ENCODE data around the gene POLR1G. TPM values are rescaled to one million over a fixed set of nuclear protein-coding genes. Genes with fewer than 3 reads are reported as not detected.

POLR1G gene
- total RNA-seq, 5 donors from 2014 or later (not counting 1 experiment from before 2014, with no cell fraction given), result 0.82 to 6.2 (median 5.0) TPM

DNA sequence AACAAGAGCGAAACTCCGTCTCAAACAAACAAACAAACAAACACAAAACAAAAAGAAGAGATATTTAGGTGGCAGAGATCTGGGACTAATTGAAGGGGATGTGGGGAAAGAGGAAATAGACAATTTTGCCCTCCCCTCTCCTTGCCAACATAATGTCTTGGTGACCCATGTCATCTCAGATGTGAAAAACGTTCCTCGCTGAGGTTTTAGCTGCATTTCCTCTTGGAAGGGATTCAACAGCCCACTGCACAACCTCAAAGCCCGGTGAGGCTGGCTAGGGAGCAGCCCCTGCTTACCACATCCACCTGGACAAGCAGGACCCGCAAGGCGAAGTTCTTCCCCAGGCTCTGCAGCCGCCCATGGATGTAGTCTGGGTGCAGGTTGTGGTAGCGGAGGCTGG, 12.4 kb downstream of the POLR1G start:
- WGBS (ENCODE audit: insufficient coverage), result no CpG with 5 or more reads among the region's 9 CpGs
- no peaks in the 10 kb centered on the region for H3K27me3 Mint-ChIP-seq
- H3K4me1 Mint-ChIP-seq, result peaks cover 21 to 42% (median 32%) of the 10 kb centered on the region in 3 donors
- no peak overlapping the region for H3K27ac ChIP-seq (ENCODE audit: low read length)
- peaks cover 18 to 44% of the 10 kb centered on the region in 2 donors for H3K36me3 ChIP-seq (ENCODE audit: control insufficient read depth in 2 of 2, extremely low read depth in 1 of 2, insufficient read depth in 1 of 2, low read length in 1 of 2)
- no peak overlapping the region for H3K27ac Mint-ChIP-seq
- no peaks in the 10 kb centered on the region for H3K9me3 ChIP-seq
- CTCF ChIA-PET, result no interaction called here
- DNase-seq, result no peak
- H3K4me3 ChIP-seq (ENCODE audit: control insufficient read depth in 1 of 2, extremely low read depth in 1 of 2, low read length in 1 of 2), result no peak overlapping the region
- no peaks in the 10 kb centered on the region for H3K9me3 Mint-ChIP-seq
- H3K36me3 Mint-ChIP-seq, result peaks cover 27% of the 10 kb centered on the region
- no peak for ATAC-seq (replicated peaks in 1 of 4)
- POLR2A ChIA-PET, result no interaction called here
- peaks cover 17 to 42% of the 10 kb centered on the region in 2 experiments for H3K4me1 ChIP-seq (ENCODE audit: control insufficient read depth in 1 of 2, extremely low read depth in 1 of 2, insufficient read depth in 2 of 2, low read length in 2 of 2)
- no peak overlapping the region for H3K4me3 Mint-ChIP-seq
- H3K27me3 ChIP-seq (replicated peaks in 1 of 2; ENCODE audit: control insufficient read depth in 2 of 2, extremely low read depth in 1 of 2, insufficient read depth in 2 of 2, low read length in 1 of 2), result no peaks in the 10 kb centered on the region

DNA sequence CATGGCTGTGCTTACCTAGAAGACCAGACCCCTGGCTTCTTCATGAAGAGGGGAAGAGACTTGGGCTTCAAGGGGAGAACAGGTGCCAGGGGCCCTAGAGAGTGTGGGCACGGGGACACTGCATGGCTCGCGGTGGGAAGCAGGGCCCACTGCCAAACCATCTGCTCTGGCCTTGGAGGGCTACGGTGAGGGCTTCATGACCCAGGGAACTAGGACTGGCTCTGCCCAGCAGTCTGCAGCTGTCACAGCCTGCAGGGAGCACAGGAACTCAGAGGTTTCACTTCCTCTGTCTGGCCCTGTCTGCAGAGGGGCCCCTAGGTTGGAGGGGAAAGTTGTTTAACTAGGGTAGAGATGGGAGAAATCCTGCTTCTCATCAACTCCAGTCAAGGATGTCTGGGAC, 13.0 kb downstream of the POLR1G start:
- no peak overlapping the region for H3K4me3 ChIP-seq (ENCODE audit: control insufficient read depth in 1 of 2, extremely low read depth in 1 of 2, low read length in 1 of 2)
- POLR2A ChIA-PET, result no interaction called here
- no peaks in the 10 kb centered on the region for H3K27me3 ChIP-seq (replicated peaks in 1 of 2; ENCODE audit: control insufficient read depth in 2 of 2, extremely low read depth in 1 of 2, insufficient read depth in 2 of 2, low read length in 1 of 2)
- peak overlapping the region; percentile 23 to 77 for H3K27ac Mint-ChIP-seq
- peaks cover 18 to 39% of the 10 kb centered on the region in 2 donors for H3K36me3 ChIP-seq (ENCODE audit: control insufficient read depth in 2 of 2, extremely low read depth in 1 of 2, insufficient read depth in 1 of 2, low read length in 1 of 2)
- H3K9me3 Mint-ChIP-seq, result no peaks in the 10 kb centered on the region
- 15% methylated on average over 4 of the region's 4 CpGs for WGBS (ENCODE audit: insufficient coverage)
- H3K4me1 Mint-ChIP-seq, result peaks cover 26 to 48% (median 38%) of the 10 kb centered on the region in 3 donors
- H3K36me3 Mint-ChIP-seq, result peaks cover 23% of the 10 kb centered on the region
- DNase-seq (peak in 1 of 35 experiments; percentile 47), ATAC-seq (replicated peaks in 1 of 4) (no peak)
- CTCF ChIA-PET, result no interaction called here
- H3K27me3 Mint-ChIP-seq, result no peaks in the 10 kb centered on the region
- peak overlapping the region in 1 of 3 donors; percentile 15 for H3K4me3 Mint-ChIP-seq
- H3K4me1 ChIP-seq (ENCODE audit: control insufficient read depth in 1 of 2, extremely low read depth in 1 of 2, insufficient read depth in 2 of 2, low read length in 2 of 2), result peaks cover 17 to 48% of the 10 kb centered on the region in 2 experiments
- no peak overlapping the region for H3K27ac ChIP-seq (ENCODE audit: low read length)
- H3K9me3 ChIP-seq, result no peaks in the 10 kb centered on the region

GRCh38 chr19:45419895-45420294, 13.5 kb downstream of the POLR1G start:
- H3K4me1 Mint-ChIP-seq, result peaks cover 29 to 51% (median 41%) of the 10 kb centered on the region in 3 donors

GRCh38 chr19:45420356-45420755, 13.9 kb downstream of the POLR1G start:
- H3K27ac Mint-ChIP-seq, result peak overlapping the region in 1 of 2 donors; percentile 46
- Histone ChIP-seq H3K4me3 (ENCODE audit: control insufficient read depth in 1 of 2, extremely low read depth in 1 of 2, low read length in 1 of 2) (no peak overlapping the region), H3K27ac (ENCODE audit: low read length) (no peak overlapping the region), H3K27me3 (replicated peaks in 1 of 2; ENCODE audit: control insufficient read depth in 2 of 2, extremely low read depth in 1 of 2, insufficient read depth in 2 of 2, low read length in 1 of 2) (no peaks in the 10 kb centered on the region), H3K36me3 (ENCODE audit: control insufficient read depth in 2 of 2, extremely low read depth in 1 of 2, insufficient read depth in 1 of 2, low read length in 1 of 2) (peaks cover 18 to 33% of the 10 kb centered on the region in 2 donors), H3K4me1 (ENCODE audit: control insufficient read depth in 1 of 2, extremely low read depth in 1 of 2, insufficient read depth in 2 of 2, low read length in 2 of 2) (peaks cover 17 to 50% of the 10 kb centered on the region in 2 experiments), H3K9me3 (no peaks in the 10 kb centered on the region)
- no peak for DNase-seq
- no peak for ATAC-seq (replicated peaks in 1 of 4)
- peak overlapping the region in 1 of 3 donors; percentile 45 for H3K4me3 Mint-ChIP-seq
- no peaks in the 10 kb centered on the region for H3K9me3 Mint-ChIP-seq
- WGBS (ENCODE audit: insufficient coverage), result 90% methylated on average over 8 of the region's 10 CpGs
- H3K36me3 Mint-ChIP-seq, result peaks cover 19% of the 10 kb centered on the region
- ChIA-PET CTCF (interaction anchor here in 1 of 2 donors (1.4 kb wide), 1 partner anchor 58 kb away, joined by 4 read pairs; no protein-coding TSS in a partner anchor), POLR2A (interaction anchor here in 1 of 2 donors (0.6 kb wide), 1 partner anchor 343 kb away, joined by 3 read pairs; no protein-coding TSS in a partner anchor)
- peaks cover 29 to 51% (median 41%) of the 10 kb centered on the region in 3 donors for H3K4me1 Mint-ChIP-seq
- no peaks in the 10 kb centered on the region for H3K27me3 Mint-ChIP-seq

More at GRCh38 chr19:45419895-45420294, 13.5 kb downstream of the POLR1G start:
- Mint-ChIP-seq H3K27me3 (no peaks in the 10 kb centered on the region), H3K9me3 (no peaks in the 10 kb centered on the region), H3K4me3 (peak overlapping the region in 1 of 3 donors; percentile 45), H3K27ac (no peak overlapping the region), H3K36me3 (peaks cover 19% of the 10 kb centered on the region)
- no peaks in the 10 kb centered on the region for H3K27me3 ChIP-seq (replicated peaks in 1 of 2; ENCODE audit: control insufficient read depth in 2 of 2, extremely low read depth in 1 of 2, insufficient read depth in 2 of 2, low read length in 1 of 2)
- ATAC-seq (replicated peaks in 1 of 4) (no peak), DNase-seq (no peak)
- POLR2A ChIA-PET, result interaction anchor here in 1 of 2 donors (0.6 kb wide), 1 partner anchor 343 kb away, joined by 3 read pairs; no protein-coding TSS in a partner anchor
- H3K36me3 ChIP-seq (ENCODE audit: control insufficient read depth in 2 of 2, extremely low read depth in 1 of 2, insufficient read depth in 1 of 2, low read length in 1 of 2), result peaks cover 18 to 34% of the 10 kb centered on the region in 2 donors
- H3K4me3 ChIP-seq (ENCODE audit: control insufficient read depth in 1 of 2, extremely low read depth in 1 of 2, low read length in 1 of 2), result no peak overlapping the region
- CTCF ChIA-PET, result interaction anchor here in 1 of 2 donors (1.4 kb wide), 1 partner anchor 59 kb away, joined by 4 read pairs; no protein-coding TSS in a partner anchor
- 23% methylated on average over 3 of the region's 3 CpGs for whole genome bisulfite sequencing (ENCODE audit: insufficient coverage)
- H3K27ac ChIP-seq (ENCODE audit: low read length), result no peak overlapping the region
- H3K4me1 ChIP-seq (ENCODE audit: control insufficient read depth in 1 of 2, extremely low read depth in 1 of 2, insufficient read depth in 2 of 2, low read length in 2 of 2), result peaks cover 17 to 50% of the 10 kb centered on the region in 2 experiments
- H3K9me3 ChIP-seq, result no peaks in the 10 kb centered on the region

- Histone ChIP-seq H3K27me3 (replicated peaks in 1 of 2; ENCODE audit: control insufficient read depth in 2 of 2, extremely low read depth in 1 of 2, insufficient read depth in 2 of 2, low read length in 1 of 2) (no peaks in the 10 kb centered on the region), H3K36me3 (ENCODE audit: control insufficient read depth in 2 of 2, extremely low read depth in 1 of 2, insufficient read depth in 1 of 2, low read length in 1 of 2) (peaks cover 14 to 29% of the 10 kb centered on the region in 2 donors), H3K4me3 (ENCODE audit: control insufficient read depth in 1 of 2, extremely low read depth in 1 of 2, low read length in 1 of 2) (no peak overlapping the region), H3K4me1 (ENCODE audit: control insufficient read depth in 1 of 2, extremely low read depth in 1 of 2, insufficient read depth in 2 of 2, low read length in 2 of 2) (peaks cover 17 to 50% of the 10 kb centered on the region in 2 experiments), H3K27ac (ENCODE audit: low read length) (no peak overlapping the region), H3K9me3 (no peaks in the 10 kb centered on the region)
- Mint-ChIP-seq H3K4me1 (peaks cover 29 to 54% (median 44%) of the 10 kb centered on the region in 3 donors), H3K27me3 (no peaks in the 10 kb centered on the region), H3K36me3 (peaks cover 19% of the 10 kb centered on the region), H3K4me3 (peak overlapping the region in 2 of 3 donors; percentile 31 to 45), H3K9me3 (no peaks in the 10 kb centered on the region), H3K27ac (no peak overlapping the region)
- POLR2A ChIA-PET, result no interaction called here
- ATAC-seq (replicated peaks in 1 of 4) (no peak), DNase-seq (no peak)
- WGBS (ENCODE audit: insufficient coverage), result 97% methylated on average over 5 of the region's 6 CpGs
- CTCF ChIA-PET, result interaction anchor here in 1 of 2 donors (1.4 kb wide), 1 partner anchor 58 kb away, joined by 4 read pairs; no protein-coding TSS in a partner anchor
Observed at GRCh38 chr19:45420871-45421270, 14.4 kb downstream of the POLR1G start.

GRCh38 chr19:45421947-45422498, 15.6 kb downstream of the POLR1G start:
- H3K4me1 ChIP-seq (ENCODE audit: control insufficient read depth in 1 of 2, extremely low read depth in 1 of 2, insufficient read depth in 2 of 2, low read length in 2 of 2), result peaks cover 17 to 50% of the 10 kb centered on the region in 2 experiments
- 88% methylated on average over 4 of the region's 6 CpGs for WGBS (ENCODE audit: insufficient coverage)
- POLR2A ChIA-PET, result no interaction called here

More at GRCh38 chr19:45421947-45422498, 15.6 kb downstream of the POLR1G start:
- H3K27me3 Mint-ChIP-seq, result peaks cover 0 to 2% of the 10 kb centered on the region in 2 donors
- peaks cover 16% of the 10 kb centered on the region for H3K36me3 Mint-ChIP-seq
- H3K9me3 Mint-ChIP-seq, result no peaks in the 10 kb centered on the region
- CTCF ChIA-PET, result no interaction called here
- H3K36me3 ChIP-seq (ENCODE audit: control insufficient read depth in 2 of 2, extremely low read depth in 1 of 2, insufficient read depth in 1 of 2, low read length in 1 of 2), result peaks cover 9 to 23% of the 10 kb centered on the region in 2 donors
- no peaks in the 10 kb centered on the region for H3K27me3 ChIP-seq (replicated peaks in 1 of 2; ENCODE audit: control insufficient read depth in 2 of 2, extremely low read depth in 1 of 2, insufficient read depth in 2 of 2, low read length in 1 of 2)
- peaks cover 29 to 56% (median 44%) of the 10 kb centered on the region in 3 donors for H3K4me1 Mint-ChIP-seq
- H3K27ac ChIP-seq (ENCODE audit: low read length), result no peak overlapping the region
- H3K4me3 Mint-ChIP-seq, result peak overlapping the region; percentile 33 to 46 (median 45)
- no peaks in the 10 kb centered on the region for H3K9me3 ChIP-seq
- no peak for DNase-seq
- ATAC-seq (replicated peaks in 1 of 4), result no peak
- H3K4me3 ChIP-seq (ENCODE audit: control insufficient read depth in 1 of 2, extremely low read depth in 1 of 2, low read length in 1 of 2), result no peak overlapping the region
- H3K27ac Mint-ChIP-seq, result peak overlapping the region in 1 of 2 donors; percentile 61
